A549 (cell line): ENCODE measurements around the gene GBF1.

Experiments used
- KDM1A ChIP-seq: fragments of 200-600 bp; sonication (generic); IDR thresholded peaks from 2 replicates; pipeline ENCODE4 v1.6.1; 2016; ENCODE audit warnings: low read depth, mild to moderate bottlenecking
- ZNF302 ChIP-seq: fragments of 250-450 bp; sonication (Bioruptor Pico); IDR thresholded peaks from 2 replicates; pipeline ENCODE4 v1.9.0; 2021; ENCODE audit warnings: inconsistent platforms, mild to moderate bottlenecking, moderate library complexity
- TF ChIP-seq, protein P1 (sequence below): fragments of >200 bp; sonication (Bioruptor Twin); formaldehyde crosslinking; IDR thresholded peaks from 3 replicates; pipeline ENCODE4 v1.5.1; 2016
- TF ChIP-seq, protein P2 (sequence below): IDR thresholded peaks from 2 replicates; pipeline ENCODE4 v1.6.1; 2012
- TF ChIP-seq, protein P3 (sequence below): fragments of >200 bp; sonication (Bioruptor Twin); formaldehyde crosslinking; IDR thresholded peaks from 2 replicates; pipeline ENCODE4 v1.6.1; 2016

DNA sequence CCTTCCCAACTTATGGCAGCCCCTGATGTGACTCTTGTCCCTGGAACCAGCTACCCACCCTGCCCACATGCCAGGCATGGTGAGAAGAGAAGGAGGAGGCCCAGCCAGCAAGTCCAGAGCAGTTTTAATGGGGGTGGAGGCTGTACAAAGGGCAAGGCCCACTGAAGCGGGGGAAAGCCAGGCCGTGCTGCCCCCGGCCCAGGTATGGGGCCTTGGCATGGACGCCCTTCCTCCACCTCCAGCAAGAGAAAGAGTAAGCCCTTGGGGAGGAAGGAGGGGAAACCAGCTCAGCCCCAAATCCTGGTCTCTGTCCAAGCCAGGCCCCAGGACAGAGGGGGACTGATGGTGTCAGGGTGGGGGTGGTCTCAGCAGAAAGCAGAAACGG lies 157.2 kb downstream of the GBF1 start:
- TF ChIP-seq, protein P1, sequence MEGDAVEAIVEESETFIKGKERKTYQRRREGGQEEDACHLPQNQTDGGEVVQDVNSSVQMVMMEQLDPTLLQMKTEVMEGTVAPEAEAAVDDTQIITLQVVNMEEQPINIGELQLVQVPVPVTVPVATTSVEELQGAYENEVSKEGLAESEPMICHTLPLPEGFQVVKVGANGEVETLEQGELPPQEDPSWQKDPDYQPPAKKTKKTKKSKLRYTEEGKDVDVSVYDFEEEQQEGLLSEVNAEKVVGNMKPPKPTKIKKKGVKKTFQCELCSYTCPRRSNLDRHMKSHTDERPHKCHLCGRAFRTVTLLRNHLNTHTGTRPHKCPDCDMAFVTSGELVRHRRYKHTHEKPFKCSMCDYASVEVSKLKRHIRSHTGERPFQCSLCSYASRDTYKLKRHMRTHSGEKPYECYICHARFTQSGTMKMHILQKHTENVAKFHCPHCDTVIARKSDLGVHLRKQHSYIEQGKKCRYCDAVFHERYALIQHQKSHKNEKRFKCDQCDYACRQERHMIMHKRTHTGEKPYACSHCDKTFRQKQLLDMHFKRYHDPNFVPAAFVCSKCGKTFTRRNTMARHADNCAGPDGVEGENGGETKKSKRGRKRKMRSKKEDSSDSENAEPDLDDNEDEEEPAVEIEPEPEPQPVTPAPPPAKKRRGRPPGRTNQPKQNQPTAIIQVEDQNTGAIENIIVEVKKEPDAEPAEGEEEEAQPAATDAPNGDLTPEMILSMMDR = no peak
- no peak for TF ChIP-seq ZNF302 (CRISPR knock-in tag)
- TF ChIP-seq, protein P2, sequence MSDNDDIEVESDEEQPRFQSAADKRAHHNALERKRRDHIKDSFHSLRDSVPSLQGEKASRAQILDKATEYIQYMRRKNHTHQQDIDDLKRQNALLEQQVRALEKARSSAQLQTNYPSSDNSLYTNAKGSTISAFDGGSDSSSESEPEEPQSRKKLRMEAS = no peak
- TF ChIP-seq, protein P3, sequence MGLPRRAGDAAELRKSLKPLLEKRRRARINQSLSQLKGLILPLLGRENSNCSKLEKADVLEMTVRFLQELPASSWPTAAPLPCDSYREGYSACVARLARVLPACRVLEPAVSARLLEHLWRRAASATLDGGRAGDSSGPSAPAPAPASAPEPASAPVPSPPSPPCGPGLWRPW = no peak
- no peak for TF ChIP-seq KDM1A
